ENCODE data around the gene SETBP1.

DNA sequence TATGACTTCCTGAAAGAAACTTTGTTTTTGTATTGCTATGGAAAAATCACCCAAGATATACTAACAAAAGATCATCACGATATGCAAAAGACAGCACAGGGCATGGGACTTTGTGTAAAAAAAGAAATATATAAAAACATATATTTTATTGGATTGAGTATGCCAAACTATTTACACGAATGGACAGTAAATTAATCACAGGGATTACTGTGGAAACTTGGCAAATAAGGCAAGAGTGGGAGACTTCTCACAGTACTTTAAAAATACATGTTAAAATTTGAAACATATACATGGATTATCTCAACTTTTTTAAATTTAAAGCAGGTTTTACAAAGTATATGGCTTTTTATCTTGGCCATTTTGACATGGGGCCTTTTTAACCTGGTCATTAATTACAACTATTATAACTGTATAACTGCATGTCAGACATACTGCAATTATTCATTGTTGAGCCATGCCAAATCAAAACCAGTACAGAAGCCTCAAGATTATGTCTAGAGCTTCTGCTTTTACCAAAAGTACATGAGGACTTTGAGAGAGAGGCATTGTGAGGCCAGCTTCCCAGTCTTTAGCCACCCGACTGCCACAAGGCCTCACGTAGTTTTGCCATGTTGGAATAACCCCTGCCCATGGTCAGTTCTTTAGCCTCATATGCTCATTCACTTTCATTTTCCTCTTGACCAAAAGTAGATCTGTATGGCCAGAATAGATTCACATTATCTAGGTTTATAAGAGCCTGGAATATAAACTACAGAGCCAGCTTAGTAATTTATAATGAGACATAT lies 419.8 kb downstream of the SETBP1 start:
- TF ChIP-seq, protein P1, sequence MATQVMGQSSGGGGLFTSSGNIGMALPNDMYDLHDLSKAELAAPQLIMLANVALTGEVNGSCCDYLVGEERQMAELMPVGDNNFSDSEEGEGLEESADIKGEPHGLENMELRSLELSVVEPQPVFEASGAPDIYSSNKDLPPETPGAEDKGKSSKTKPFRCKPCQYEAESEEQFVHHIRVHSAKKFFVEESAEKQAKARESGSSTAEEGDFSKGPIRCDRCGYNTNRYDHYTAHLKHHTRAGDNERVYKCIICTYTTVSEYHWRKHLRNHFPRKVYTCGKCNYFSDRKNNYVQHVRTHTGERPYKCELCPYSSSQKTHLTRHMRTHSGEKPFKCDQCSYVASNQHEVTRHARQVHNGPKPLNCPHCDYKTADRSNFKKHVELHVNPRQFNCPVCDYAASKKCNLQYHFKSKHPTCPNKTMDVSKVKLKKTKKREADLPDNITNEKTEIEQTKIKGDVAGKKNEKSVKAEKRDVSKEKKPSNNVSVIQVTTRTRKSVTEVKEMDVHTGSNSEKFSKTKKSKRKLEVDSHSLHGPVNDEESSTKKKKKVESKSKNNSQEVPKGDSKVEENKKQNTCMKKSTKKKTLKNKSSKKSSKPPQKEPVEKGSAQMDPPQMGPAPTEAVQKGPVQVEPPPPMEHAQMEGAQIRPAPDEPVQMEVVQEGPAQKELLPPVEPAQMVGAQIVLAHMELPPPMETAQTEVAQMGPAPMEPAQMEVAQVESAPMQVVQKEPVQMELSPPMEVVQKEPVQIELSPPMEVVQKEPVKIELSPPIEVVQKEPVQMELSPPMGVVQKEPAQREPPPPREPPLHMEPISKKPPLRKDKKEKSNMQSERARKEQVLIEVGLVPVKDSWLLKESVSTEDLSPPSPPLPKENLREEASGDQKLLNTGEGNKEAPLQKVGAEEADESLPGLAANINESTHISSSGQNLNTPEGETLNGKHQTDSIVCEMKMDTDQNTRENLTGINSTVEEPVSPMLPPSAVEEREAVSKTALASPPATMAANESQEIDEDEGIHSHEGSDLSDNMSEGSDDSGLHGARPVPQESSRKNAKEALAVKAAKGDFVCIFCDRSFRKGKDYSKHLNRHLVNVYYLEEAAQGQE (IDR thresholded peaks at IDR 0.05; ENCODE audit: insufficient read depth in 1 of 2, low read depth in 2 of 2, low read length in 1 of 2) = no peak
- TF ChIP-seq, protein P2, sequence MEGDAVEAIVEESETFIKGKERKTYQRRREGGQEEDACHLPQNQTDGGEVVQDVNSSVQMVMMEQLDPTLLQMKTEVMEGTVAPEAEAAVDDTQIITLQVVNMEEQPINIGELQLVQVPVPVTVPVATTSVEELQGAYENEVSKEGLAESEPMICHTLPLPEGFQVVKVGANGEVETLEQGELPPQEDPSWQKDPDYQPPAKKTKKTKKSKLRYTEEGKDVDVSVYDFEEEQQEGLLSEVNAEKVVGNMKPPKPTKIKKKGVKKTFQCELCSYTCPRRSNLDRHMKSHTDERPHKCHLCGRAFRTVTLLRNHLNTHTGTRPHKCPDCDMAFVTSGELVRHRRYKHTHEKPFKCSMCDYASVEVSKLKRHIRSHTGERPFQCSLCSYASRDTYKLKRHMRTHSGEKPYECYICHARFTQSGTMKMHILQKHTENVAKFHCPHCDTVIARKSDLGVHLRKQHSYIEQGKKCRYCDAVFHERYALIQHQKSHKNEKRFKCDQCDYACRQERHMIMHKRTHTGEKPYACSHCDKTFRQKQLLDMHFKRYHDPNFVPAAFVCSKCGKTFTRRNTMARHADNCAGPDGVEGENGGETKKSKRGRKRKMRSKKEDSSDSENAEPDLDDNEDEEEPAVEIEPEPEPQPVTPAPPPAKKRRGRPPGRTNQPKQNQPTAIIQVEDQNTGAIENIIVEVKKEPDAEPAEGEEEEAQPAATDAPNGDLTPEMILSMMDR (IDR thresholded peaks at IDR 0.05) = no peak
- TF ChIP-seq POLR2AphosphoS5 (IDR thresholded peaks at IDR 0.05; ENCODE audit: low read depth, low read length) (no peak), SIN3A (IDR thresholded peaks at IDR 0.05; ENCODE audit: borderline replicate concordance, insufficient read depth, low read depth, low read length) (no peak), TCF7L2 (IDR thresholded peaks at IDR 0.05; ENCODE audit: low read depth, low read length) (no peak)
